Measurements from ENCODE around the gene SMIM41. TPM values are rescaled to one million over a fixed set of nuclear protein-coding genes. Genes with fewer than 3 reads are reported as not detected.

The SMIM41 gene
- total RNA-seq, 1 donor from 2014 or later, result not detected

- DNase-seq (ENCODE audit: low read depth), result no peak
- TF ChIP-seq CTCF (conservative IDR thresholded peaks at IDR 0.05; ENCODE audit: low read depth, low read length), result no peak
- H3K4me3 ChIP-seq (ENCODE audit: low read depth, low read length), result no peak overlapping the region
These were observed 35.9 kb upstream of the SMIM41 start for GRCh38 chr12:52043386-52044212.

- DNase-seq (ENCODE audit: low read depth), result no peak
- TF ChIP-seq CTCF (conservative IDR thresholded peaks at IDR 0.05; ENCODE audit: low read depth, low read length), result no peak
- H3K4me3 ChIP-seq (ENCODE audit: low read depth, low read length), result no peak overlapping the region
These were observed 35.1 kb upstream of the SMIM41 start for GRCh38 chr12:52044292-52044983.

GRCh38 chr12:52045794-52046199 lies 33.7 kb upstream of the SMIM41 start:
- DNase-seq (ENCODE audit: low read depth), result no peak
- H3K4me3 ChIP-seq (ENCODE audit: low read depth, low read length), result no peak overlapping the region
- TF ChIP-seq CTCF (conservative IDR thresholded peaks at IDR 0.05; ENCODE audit: low read depth, low read length), result no peak

- H3K4me3 ChIP-seq (ENCODE audit: low read depth, low read length), result no peak overlapping the region
- TF ChIP-seq CTCF (conservative IDR thresholded peaks at IDR 0.05; ENCODE audit: low read depth, low read length), result no peak
- no peak for DNase-seq (ENCODE audit: low read depth)
These were observed 32.6 kb upstream of the SMIM41 start for GRCh38 chr12:52046859-52047258.

GRCh38 chr12:52049286-52049685 lies 30.2 kb upstream of the SMIM41 start:
- TF ChIP-seq CTCF (conservative IDR thresholded peaks at IDR 0.05; ENCODE audit: low read depth, low read length), result no peak
- no peak for DNase-seq (ENCODE audit: low read depth)
- no peak overlapping the region for H3K4me3 ChIP-seq (ENCODE audit: low read depth, low read length)

GRCh38 chr12:52049688-52050087 lies 29.8 kb upstream of the SMIM41 start:
- no peak for TF ChIP-seq CTCF (conservative IDR thresholded peaks at IDR 0.05; ENCODE audit: low read depth, low read length)
- no peak overlapping the region for H3K4me3 ChIP-seq (ENCODE audit: low read depth, low read length)
- no peak for DNase-seq (ENCODE audit: low read depth)
